ENCODE results near the gene PTPRN2.

PTPRN2 gene

DNA sequence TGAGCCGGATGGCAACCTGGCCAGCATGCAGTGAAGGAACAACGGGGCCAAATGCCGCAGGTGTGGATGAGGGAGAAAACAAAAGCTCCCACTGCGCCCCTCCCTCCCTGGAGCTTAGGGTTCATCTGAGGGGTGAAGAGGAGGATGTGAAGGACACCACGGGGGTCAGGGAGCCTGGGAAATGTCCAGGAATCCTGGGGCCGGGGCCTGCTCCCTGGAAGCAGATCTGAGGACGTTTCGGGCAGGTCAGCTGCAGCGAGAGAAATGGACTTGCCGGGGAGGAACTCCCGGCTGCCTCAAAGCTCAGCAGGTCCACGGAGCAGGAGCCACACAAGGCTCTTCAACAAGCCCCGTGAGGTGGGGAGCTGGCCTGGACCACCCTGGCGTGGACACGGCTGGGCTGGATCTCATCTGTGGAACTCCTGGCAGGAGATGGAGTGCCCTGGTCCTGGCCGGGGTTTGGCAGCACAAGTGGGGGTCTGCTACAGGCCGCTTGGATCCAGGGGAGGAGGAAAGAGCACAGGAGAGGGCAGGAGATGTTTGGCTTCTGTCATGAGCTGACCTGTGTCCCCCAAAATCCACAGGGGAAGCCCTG, 585.0 kb downstream of the PTPRN2 start:
- TF ChIP-seq, protein P1, sequence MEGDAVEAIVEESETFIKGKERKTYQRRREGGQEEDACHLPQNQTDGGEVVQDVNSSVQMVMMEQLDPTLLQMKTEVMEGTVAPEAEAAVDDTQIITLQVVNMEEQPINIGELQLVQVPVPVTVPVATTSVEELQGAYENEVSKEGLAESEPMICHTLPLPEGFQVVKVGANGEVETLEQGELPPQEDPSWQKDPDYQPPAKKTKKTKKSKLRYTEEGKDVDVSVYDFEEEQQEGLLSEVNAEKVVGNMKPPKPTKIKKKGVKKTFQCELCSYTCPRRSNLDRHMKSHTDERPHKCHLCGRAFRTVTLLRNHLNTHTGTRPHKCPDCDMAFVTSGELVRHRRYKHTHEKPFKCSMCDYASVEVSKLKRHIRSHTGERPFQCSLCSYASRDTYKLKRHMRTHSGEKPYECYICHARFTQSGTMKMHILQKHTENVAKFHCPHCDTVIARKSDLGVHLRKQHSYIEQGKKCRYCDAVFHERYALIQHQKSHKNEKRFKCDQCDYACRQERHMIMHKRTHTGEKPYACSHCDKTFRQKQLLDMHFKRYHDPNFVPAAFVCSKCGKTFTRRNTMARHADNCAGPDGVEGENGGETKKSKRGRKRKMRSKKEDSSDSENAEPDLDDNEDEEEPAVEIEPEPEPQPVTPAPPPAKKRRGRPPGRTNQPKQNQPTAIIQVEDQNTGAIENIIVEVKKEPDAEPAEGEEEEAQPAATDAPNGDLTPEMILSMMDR (IDR thresholded peaks at IDR 0.05; ENCODE audit: borderline replicate concordance, control extremely low read depth, extremely low read depth, insufficient read depth, missing control alignments), result no peak
- no peak for DNase-seq (ENCODE audit: low spot score)
- in situ Hi-C loops (cut with MboI; ENCODE audit: low sequenced_read_pairs, unreplicated experiment), result no loop called here

DNA sequence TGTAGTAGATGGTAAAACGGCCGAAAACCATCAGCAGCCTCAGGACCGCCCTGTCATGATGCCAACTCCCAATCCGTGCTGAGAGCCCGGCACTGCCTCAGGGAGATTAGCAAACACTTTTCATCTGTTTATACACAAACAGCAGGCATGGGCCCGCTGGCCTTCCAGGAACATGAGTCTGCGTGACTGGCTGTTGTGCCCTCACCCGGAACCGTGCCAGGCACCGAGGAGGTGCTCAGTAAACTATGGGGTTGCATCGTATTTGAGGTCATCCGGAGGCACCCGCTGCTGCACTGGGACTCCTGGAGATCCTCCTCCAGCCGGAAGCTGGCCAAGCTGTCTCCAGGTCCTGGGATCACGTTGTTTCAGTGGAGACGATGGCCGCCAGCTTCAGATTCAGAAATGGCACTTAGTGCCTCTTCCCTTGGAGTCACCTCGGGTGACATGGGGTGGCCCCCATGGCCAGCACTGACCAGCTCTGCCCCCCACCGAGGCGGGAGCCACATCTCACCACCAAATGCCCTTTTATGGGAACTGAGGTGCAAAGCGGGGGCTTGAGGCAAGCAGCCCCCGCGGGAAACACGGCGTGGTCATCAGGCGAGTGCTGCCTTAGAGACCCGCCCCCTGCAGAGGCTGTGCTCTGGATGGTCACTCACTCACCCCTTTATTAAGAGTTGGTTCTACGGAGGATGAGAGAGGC, 585.9 kb downstream of the PTPRN2 start:
- in situ Hi-C loops (cut with MboI; ENCODE audit: low sequenced_read_pairs, unreplicated experiment), result no loop called here
- DNase-seq (ENCODE audit: low spot score), result no peak
- TF ChIP-seq, protein P1 (IDR thresholded peaks at IDR 0.05; ENCODE audit: borderline replicate concordance, control extremely low read depth, extremely low read depth, insufficient read depth, missing control alignments), result no peak

DNA sequence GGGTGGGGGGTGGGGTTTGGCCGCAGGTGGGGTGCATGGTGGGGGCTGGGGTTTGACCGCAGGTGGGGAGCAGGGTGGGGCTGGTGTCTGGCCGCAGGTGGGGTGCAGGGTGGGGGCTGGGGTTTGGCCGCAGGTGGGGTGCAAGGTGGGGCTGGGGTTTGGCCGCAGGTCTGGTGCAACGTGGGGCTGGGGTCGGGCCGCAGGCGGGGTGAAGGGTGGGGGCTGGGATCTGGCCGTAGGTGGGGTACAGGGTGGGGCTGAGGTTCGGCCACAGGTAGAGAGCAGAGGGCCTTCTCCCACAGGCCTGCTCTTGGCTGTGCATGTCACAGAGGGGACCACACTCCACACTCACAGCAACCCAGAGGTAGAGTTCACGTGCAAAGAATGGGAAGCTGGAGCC, 586.6 kb downstream of the PTPRN2 start:
- no peak for DNase-seq (ENCODE audit: low spot score)
- TF ChIP-seq, protein P1 (IDR thresholded peaks at IDR 0.05; ENCODE audit: borderline replicate concordance, control extremely low read depth, extremely low read depth, insufficient read depth, missing control alignments), result no peak
- in situ Hi-C loops (cut with MboI; ENCODE audit: low sequenced_read_pairs, unreplicated experiment), result no loop called here

DNA sequence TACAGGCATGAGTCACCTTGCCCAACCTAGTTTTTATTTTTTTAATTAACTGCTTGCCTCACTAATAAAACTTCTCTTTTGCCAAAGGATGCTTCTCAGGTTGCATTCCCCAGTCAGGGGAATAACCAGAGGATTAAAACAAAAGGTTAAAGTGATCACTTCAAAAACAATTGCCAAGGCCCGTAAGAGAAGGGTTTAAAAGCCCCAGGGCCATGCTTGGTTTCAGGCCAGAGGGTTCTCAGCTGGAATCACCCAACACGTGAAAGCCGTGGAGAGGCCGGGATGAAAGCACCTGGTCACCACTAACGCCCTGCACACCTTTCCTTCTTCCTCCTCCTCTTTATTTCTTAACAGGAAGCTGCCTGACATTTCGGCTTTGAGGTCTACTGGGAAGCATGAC, 587.5 kb downstream of the PTPRN2 start:
- TF ChIP-seq, protein P1 (IDR thresholded peaks at IDR 0.05; ENCODE audit: borderline replicate concordance, control extremely low read depth, extremely low read depth, insufficient read depth, missing control alignments), result no peak
- in situ Hi-C loops (cut with MboI; ENCODE audit: low sequenced_read_pairs, unreplicated experiment), result no loop called here
- no peak for DNase-seq (ENCODE audit: low spot score)

DNA sequence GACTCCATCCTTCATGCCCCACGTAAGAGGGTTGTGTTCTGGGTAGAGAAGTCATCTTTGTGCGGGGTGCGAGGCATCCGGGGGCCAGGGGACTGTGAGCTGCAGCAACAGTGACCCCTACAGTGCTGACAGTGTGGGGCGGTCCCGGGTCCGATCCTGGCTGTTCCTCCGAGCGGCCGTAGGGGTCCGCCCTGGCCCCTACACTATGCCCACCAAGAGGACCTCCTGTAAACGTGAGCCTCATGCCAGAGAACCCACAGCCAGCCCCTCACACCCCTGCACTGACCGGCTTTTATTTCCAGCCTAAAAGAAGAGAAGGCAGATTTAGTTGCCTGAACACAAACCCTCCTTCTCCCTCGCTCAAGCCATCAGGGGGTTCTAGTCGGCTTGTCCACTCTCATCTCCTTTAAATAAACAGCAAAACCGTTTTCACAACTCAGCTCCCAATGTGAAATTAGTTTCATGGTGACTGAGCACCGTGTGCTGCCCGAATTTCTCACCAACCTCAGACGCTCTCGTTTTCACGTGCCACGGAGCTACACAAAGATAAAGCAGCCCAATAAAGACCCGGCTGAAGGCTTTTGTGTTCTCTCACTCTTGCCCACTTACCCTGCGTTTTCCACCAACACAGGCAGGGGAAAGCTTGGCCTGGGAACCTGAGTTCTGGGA, 588.6 kb downstream of the PTPRN2 start:
- in situ Hi-C loops (cut with MboI; ENCODE audit: low sequenced_read_pairs, unreplicated experiment), result no loop called here
- TF ChIP-seq, protein P1 (IDR thresholded peaks at IDR 0.05; ENCODE audit: borderline replicate concordance, control extremely low read depth, extremely low read depth, insufficient read depth, missing control alignments), result no peak

DNA sequence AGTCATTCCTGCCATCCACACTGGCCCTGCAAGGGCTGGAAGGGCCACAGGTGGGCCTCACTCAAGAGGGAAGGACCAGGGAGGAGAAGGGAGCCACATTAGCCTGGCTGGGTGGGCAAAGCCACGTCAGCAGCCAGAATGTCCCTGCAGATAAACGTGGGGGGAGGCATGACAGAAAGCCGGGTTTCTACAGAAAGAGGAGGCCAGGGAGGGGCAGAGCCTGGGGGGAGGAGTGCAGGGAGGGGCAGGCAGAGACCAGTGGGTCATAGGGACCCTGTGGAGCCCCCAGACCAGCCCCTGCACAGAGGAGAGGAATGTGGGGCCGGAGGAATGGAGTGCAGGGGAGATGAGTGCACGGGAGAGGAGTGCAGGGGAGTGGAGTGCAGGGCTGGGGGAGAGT, 590.2 kb downstream of the PTPRN2 start:
- TF ChIP-seq, protein P1 (IDR thresholded peaks at IDR 0.05; ENCODE audit: borderline replicate concordance, control extremely low read depth, extremely low read depth, insufficient read depth, missing control alignments), result no peak
- in situ Hi-C loops (cut with MboI; ENCODE audit: low sequenced_read_pairs, unreplicated experiment), result no loop called here
- DNase-seq (ENCODE audit: low spot score), result no peak

More for the DNA sequence above, 588.6 kb downstream of the PTPRN2 start:
- no peak for DNase-seq (ENCODE audit: low spot score)
